Transverse colon (tissue), 3 donors: ENCODE measurements around the gene CLSTN2.

Experiments
- CTCF ChIP-seq, 5 experiments: fragments of 200-600 bp in 3 of 5; fragments of 450-650 bp in 2 of 5; sonication (generic) in 3 of 5; IDR thresholded peaks; 1 replicate in 2 of 5; 2 replicates in 3 of 5; pipeline ENCODE4 v1.5.1; 2016 to 2017; ENCODE audit warnings: antibody characterized with exemption in 5 of 5, inconsistent platforms in 3 of 5, mild to moderate bottlenecking in 2 of 5, moderate library complexity in 1 of 5
- POLR2A ChIP-seq: fragments of 450-650 bp; IDR thresholded peaks from one replicate; pipeline ENCODE4 v1.6.1; 2016; ENCODE audit warnings: antibody characterized with exemption, mild to moderate bottlenecking, moderate library complexity

- TF ChIP-seq POLR2A (no peak), CTCF (IDR thresholded peaks at IDR 0.05) (no peak)
Observed at GRCh38 chr3:140078940-140079339, 144.0 kb downstream of the CLSTN2 start.
